Measurements from ENCODE around the gene TDP2. TPM values are rescaled to one million over a fixed set of nuclear protein-coding genes. Genes with fewer than 3 reads are reported as not detected.

TDP2 gene
- total and polyA plus RNA-seq, 2 donors (not counting 3 experiments of a cell fraction or from before 2014, with no cell fraction given): 13.7 to 39.2 TPM

GRCh38 chr6:24658573-24659560, 7.8 kb downstream of the TDP2 start:
- H2AFZ ChIP-seq (ENCODE audit: low read depth, low read length): no peak overlapping the region
- peaks cover 4 to 6% of the 10 kb centered on the region in 2 experiments for H3K36me3 ChIP-seq (ENCODE audit: control insufficient read depth in 2 of 2, extremely low read depth in 1 of 2, insufficient read depth in 2 of 2, low read length in 2 of 2)
- dilution Hi-C loops (cut with MboI; ENCODE audit: extremely low pct_ligation_motif_present, low sequenced_read_pairs): no loop called here
- CTCF ChIA-PET: interaction anchor here (1.2 kb wide), 1 partner anchor 78 kb away, joined by 3 read pairs; no protein-coding TSS in a partner anchor
- DNase-seq (ENCODE audit: low read depth, low spot score) (no peak), FAIRE-seq (no peak)
- H3K9me1 ChIP-seq (replicated peaks; ENCODE audit: control insufficient read depth, extremely low read depth, insufficient read depth, low read length): no peaks in the 10 kb centered on the region
- POLR2A ChIA-PET: no interaction called here
- H3K4me3 ChIP-seq (replicated peaks in 1 of 3; ENCODE audit: insufficient read depth in 1 of 3, low read depth in 1 of 3, low read length in 3 of 3): no peak overlapping the region
- H3K27ac ChIP-seq (ENCODE audit: insufficient read depth, low read depth, low read length): no peak overlapping the region
- no peak overlapping the region for H3K4me2 ChIP-seq (ENCODE audit: insufficient read depth, low read length)
- TF ChIP-seq JUN (IDR thresholded peaks at IDR 0.05; ENCODE audit: borderline replicate concordance, insufficient read depth, insufficient read length, low read depth) (no peak), FOS (IDR thresholded peaks at IDR 0.05; ENCODE audit: borderline replicate concordance, insufficient read depth, low read length) (no peak), MYC (IDR thresholded peaks at IDR 0.05; ENCODE audit: low read depth, low read length) (no peak), CTCF (IDR thresholded peaks at IDR 0.05; ENCODE audit: extremely low read depth in 1 of 2, insufficient read depth in 1 of 2, low read depth in 1 of 2, low read length in 2 of 2) (no peak), EZH2 (IDR thresholded peaks at IDR 0.05; ENCODE audit: borderline replicate concordance, low read depth, low read length, severe bottlenecking) (no peak), POLR2AphosphoS5 (IDR thresholded peaks at IDR 0.05; ENCODE audit: insufficient read depth, low read depth, low read length) (no peak), GATA2 (IDR thresholded peaks at IDR 0.05; ENCODE audit: insufficient read depth, insufficient read length, low read depth, low read length) (no peak), POLR2A (IDR thresholded peaks at IDR 0.05; ENCODE audit: low read depth, low read length) (no peak)
- H3K9ac ChIP-seq (replicated peaks; ENCODE audit: extremely low read depth, insufficient read depth, low read length): no peak overlapping the region
- no TSS peak for BruUV-seq (replicated peaks)
- H4K20me1 ChIP-seq (replicated peaks; ENCODE audit: control insufficient read depth, extremely low read depth, insufficient read depth, low read length): no peaks in the 10 kb centered on the region
- peaks cover 3% of the 10 kb centered on the region for H3K79me2 ChIP-seq (ENCODE audit: control insufficient read depth, insufficient read depth, low read length)
- intact Hi-C loops (cut with micrococcal nuclease): no loop called here
- no peaks in the 10 kb centered on the region for H3K27me3 ChIP-seq (ENCODE audit: control insufficient read depth in 2 of 2, insufficient read depth in 2 of 2, low read length in 2 of 2)
- H3K9me3 ChIP-seq (replicated peaks; ENCODE audit: control insufficient read depth, insufficient read depth, low read length): no peaks in the 10 kb centered on the region
- peaks cover 4% of the 10 kb centered on the region for H3K4me1 ChIP-seq (ENCODE audit: control insufficient read depth, extremely low read depth, insufficient read depth, low read length)
